Measurements from ENCODE around the gene TLE7. TPM values are rescaled to one million over a fixed set of nuclear protein-coding genes. Genes with fewer than 3 reads are reported as not detected.

TLE7 gene
- not detected for total RNA-seq
- polyA plus RNA-seq = not detected

DNA sequence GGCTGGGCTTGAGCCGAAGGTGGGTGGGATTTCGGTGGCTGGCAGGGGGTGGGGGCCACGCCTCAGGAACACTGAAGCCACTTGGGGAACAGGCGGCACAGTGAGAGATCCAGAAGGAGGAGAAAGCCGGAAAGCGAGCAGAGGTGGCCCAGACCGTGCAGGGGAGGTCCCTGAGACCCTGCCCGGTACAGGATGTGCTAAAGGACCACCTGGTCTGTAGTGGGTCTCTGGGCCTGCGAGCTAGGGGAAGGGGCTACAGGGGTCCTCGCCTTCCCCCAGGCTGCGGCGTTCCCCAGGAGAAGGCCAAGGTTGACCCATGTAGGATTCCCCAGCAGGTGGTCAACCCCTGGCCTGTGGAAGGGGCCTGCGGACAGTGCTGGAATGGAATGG is at the start of gene TLE7:
TSS of gene TLE7 (minus strand) at position 4 of the 390 bp plus-strand sequence. CDS start 8,730 bp downstream, outside the sequence.
- peaks cover 4% of the 10 kb centered on the region for H3K9me3 ChIP-seq (ENCODE audit: low read length)
- ChIA-PET CTCF (no interaction called here), POLR2A (no interaction called here)
- no peak for DNase-seq
- peaks cover 0 to 6% (median 1%) of the 10 kb centered on the region in 3 donors for H3K36me3 Mint-ChIP-seq
- no peaks in the 10 kb centered on the region for H3K27me3 ChIP-seq (ENCODE audit: insufficient read depth, low read length, poor library complexity, severe bottlenecking)
- H3K4me3 ChIP-seq (ENCODE audit: low read length) = no peak within 1 kb of the TSS
- peaks cover 9 to 22% of the 10 kb centered on the region in 2 donors for H3K27me3 Mint-ChIP-seq
- H3K27ac ChIP-seq (ENCODE audit: low read depth, low read length) = no peak within 1 kb of the TSS
- peaks cover 7 to 33% (median 27%) of the 10 kb centered on the region in 5 donors for H3K9me3 Mint-ChIP-seq
- no peaks in the 10 kb centered on the region for H3K4me1 ChIP-seq (ENCODE audit: insufficient read depth, low read length)
- no peaks in the 10 kb centered on the region for H3K36me3 ChIP-seq (ENCODE audit: insufficient read depth, low read length)
- H3K4me3 Mint-ChIP-seq = peak within 1 kb of the TSS in 1 of 7 donors; percentile 11
- no peaks in the 10 kb centered on the region for H3K4me1 Mint-ChIP-seq
- no peak within 1 kb of the TSS for H3K27ac Mint-ChIP-seq

DNA sequence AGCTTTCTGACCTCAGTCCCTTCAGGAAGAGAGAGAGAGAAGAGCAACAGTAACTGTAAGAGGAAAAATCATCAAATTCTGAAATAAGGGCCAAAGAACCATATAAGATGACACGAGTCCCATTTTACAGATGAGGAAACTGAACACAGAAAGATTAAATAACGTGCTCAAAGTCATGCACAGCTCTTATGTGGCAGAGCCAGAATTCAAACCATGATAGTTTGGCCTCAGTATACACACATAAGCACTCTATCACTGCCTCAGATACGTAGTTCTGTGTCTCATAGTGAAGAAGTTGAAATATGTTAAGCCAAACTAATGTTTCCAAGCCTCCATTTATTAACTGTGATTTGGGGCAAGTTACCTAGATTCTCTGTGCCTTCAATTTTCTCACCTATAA is 49.2 kb upstream of the TLE7 start:
- Histone ChIP-seq H3K36me3 (ENCODE audit: insufficient read depth, low read length) (no peaks in the 10 kb centered on the region), H3K9me3 (ENCODE audit: low read length) (no peaks in the 10 kb centered on the region), H3K27me3 (ENCODE audit: insufficient read depth, low read length, poor library complexity, severe bottlenecking) (no peaks in the 10 kb centered on the region), H3K4me1 (ENCODE audit: insufficient read depth, low read length) (no peaks in the 10 kb centered on the region), H3K27ac (ENCODE audit: low read depth, low read length) (peak overlapping the region; percentile 32), H3K4me3 (ENCODE audit: low read length) (no peak overlapping the region)
- no peak for DNase-seq
- POLR2A ChIA-PET = no interaction called here
- Mint-ChIP-seq H3K4me1 (no peaks in the 10 kb centered on the region), H3K9me3 (no peaks in the 10 kb centered on the region), H3K27ac (no peak overlapping the region), H3K4me3 (no peak overlapping the region), H3K36me3 (no peaks in the 10 kb centered on the region), H3K27me3 (peaks cover 5 to 6% of the 10 kb centered on the region in 2 donors)
- CTCF ChIA-PET = interaction anchor here (1.6 kb wide), 1 partner anchor 78 kb away, joined by 4 read pairs; no protein-coding TSS in a partner anchor

- DNase-seq = no peak
- H3K36me3 Mint-ChIP-seq = no peaks in the 10 kb centered on the region
- POLR2A ChIA-PET = no interaction called here
Observed at GRCh38 chr16:71490361-71490760, 48.5 kb upstream of the TLE7 start.

DNA sequence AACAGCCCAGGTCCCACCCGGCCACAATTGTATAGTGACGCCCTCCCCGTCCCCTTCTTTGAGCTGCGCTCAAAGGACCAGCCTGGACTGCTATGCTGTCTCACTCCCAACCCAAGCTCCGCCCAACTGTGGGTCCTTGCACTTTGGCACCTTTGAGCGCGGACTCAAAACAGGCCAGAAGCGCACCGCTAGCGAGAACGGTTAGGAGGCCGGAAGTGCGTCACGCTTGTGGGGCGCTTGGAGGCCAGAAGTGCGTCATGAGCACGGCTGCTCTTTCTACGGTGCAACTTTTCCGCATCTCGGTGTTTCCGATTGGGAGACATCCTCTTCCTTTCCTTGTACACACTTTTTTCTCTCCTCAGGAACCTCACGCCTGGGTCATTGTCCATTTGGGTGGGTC is 47.3 kb upstream of the TLE7 start, which contains the start of gene ZNF19:
TSS of gene ZNF19 (minus strand) at position 203 of the 400 bp plus-strand sequence. CDS start 7,210 bp downstream, outside the sequence.
- Histone ChIP-seq H3K4me1 (ENCODE audit: insufficient read depth, low read length) (peaks cover 6% of the 10 kb centered on the region), H3K9me3 (ENCODE audit: low read length) (no peaks in the 10 kb centered on the region), H3K27ac (ENCODE audit: low read depth, low read length) (no peak within 1 kb of the TSS), H3K4me3 (ENCODE audit: low read length) (no peak within 1 kb of the TSS), H3K36me3 (ENCODE audit: insufficient read depth, low read length) (no peaks in the 10 kb centered on the region), H3K27me3 (ENCODE audit: insufficient read depth, low read length, poor library complexity, severe bottlenecking) (no peaks in the 10 kb centered on the region)
- ChIA-PET POLR2A (no interaction called here), CTCF (no interaction called here)
- Mint-ChIP-seq H3K9me3 (no peaks in the 10 kb centered on the region), H3K27me3 (peaks cover 5 to 6% of the 10 kb centered on the region in 2 donors), H3K4me3 (no peak within 1 kb of the TSS), H3K27ac (peak within 1 kb of the TSS in 1 of 8 donors; percentile 30), H3K36me3 (no peaks in the 10 kb centered on the region), H3K4me1 (peaks cover 6 to 7% (median 7%) of the 10 kb centered on the region in 3 donors)
- DNase-seq = no peak

More at GRCh38 chr16:71490361-71490760, 48.5 kb upstream of the TLE7 start:
- no peak overlapping the region for H3K27ac ChIP-seq (ENCODE audit: low read depth, low read length)
- H3K4me1 Mint-ChIP-seq = no peaks in the 10 kb centered on the region
- H3K4me3 Mint-ChIP-seq = no peak overlapping the region
- no peak overlapping the region for H3K4me3 ChIP-seq (ENCODE audit: low read length)
- CTCF ChIA-PET = interaction anchor here (1.6 kb wide), 1 partner anchor 78 kb away, joined by 4 read pairs; no protein-coding TSS in a partner anchor
- H3K27me3 Mint-ChIP-seq = peaks cover 5 to 6% of the 10 kb centered on the region in 2 donors
- H3K9me3 ChIP-seq (ENCODE audit: low read length) = no peaks in the 10 kb centered on the region
- H3K27me3 ChIP-seq (ENCODE audit: insufficient read depth, low read length, poor library complexity, severe bottlenecking) = no peaks in the 10 kb centered on the region
- no peaks in the 10 kb centered on the region for H3K4me1 ChIP-seq (ENCODE audit: insufficient read depth, low read length)
- no peaks in the 10 kb centered on the region for H3K36me3 ChIP-seq (ENCODE audit: insufficient read depth, low read length)
- no peaks in the 10 kb centered on the region for H3K9me3 Mint-ChIP-seq
- H3K27ac Mint-ChIP-seq = no peak overlapping the region

DNA sequence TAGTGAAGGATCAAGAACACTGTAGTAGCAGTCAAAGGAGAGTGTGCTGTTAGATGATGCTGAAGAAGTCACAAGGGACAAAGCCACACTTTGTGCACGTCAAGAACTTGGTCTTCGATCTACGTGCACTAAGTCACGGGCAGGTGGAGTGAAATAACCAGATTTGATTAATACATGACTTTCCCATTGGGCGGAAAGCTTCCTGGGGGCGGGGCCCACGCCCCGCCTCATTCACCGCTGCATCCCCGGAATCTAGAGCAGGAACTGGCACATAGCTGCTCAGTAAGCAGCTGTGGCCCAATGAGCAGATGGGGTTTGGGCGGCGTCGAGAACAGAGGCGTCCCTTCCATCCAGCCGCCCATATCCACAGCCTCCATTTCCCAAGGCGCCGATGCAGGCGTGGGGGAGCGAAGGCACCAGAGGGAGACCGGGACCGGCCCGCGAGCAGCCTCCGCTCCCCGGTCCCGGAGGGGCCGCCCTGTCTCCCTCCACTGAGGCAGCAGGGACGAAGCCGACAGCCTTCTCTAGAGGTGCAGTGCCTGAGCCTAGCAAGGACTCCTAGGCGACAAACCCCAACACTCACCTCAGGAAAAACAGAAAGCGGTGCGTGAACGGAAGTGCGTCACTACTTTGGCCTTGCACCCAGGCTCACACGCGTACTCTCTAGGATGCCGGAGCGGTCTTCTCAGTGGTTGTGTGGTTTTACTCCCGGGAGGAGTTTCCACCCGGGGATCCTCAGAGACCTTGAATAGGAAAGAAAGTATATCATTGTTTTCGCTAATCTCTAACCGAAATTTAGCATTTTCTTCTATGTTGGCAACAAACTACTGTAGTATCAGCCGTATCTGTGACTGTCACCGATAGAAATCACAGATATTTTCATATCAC is 42.4 kb upstream of the TLE7 start:
- H3K27ac Mint-ChIP-seq = peak overlapping the region; percentile 80 to 97 (median 91)
- H3K36me3 Mint-ChIP-seq = peaks cover 0 to 3% (median 3%) of the 10 kb centered on the region in 3 donors
- peaks cover 15 to 16% (median 15%) of the 10 kb centered on the region in 3 donors for H3K4me1 Mint-ChIP-seq
- H3K4me1 ChIP-seq (ENCODE audit: insufficient read depth, low read length) = peaks cover 11% of the 10 kb centered on the region
- no peaks in the 10 kb centered on the region for H3K27me3 ChIP-seq (ENCODE audit: insufficient read depth, low read length, poor library complexity, severe bottlenecking)
- H3K9me3 Mint-ChIP-seq = no peaks in the 10 kb centered on the region
- no peaks in the 10 kb centered on the region for H3K9me3 ChIP-seq (ENCODE audit: low read length)
- ChIA-PET POLR2A (interaction anchor here (2.5 kb wide), 1 partner anchor 22 kb away, joined by 14 read pairs; the partner anchor contains the start of gene ZNF23), CTCF (interaction anchor here (0.8 to 2.8 kb wide), 6 partner anchors 20 to 127 kb away, joined by 3 to 14 read pairs (median 4); partner anchors contain the start of gene ZNF23)
- DNase-seq = peak; percentile 67 to 87 (median 86)
- peaks cover 3% of the 10 kb centered on the region in 2 donors for H3K27me3 Mint-ChIP-seq
- H3K27ac ChIP-seq (ENCODE audit: low read depth, low read length) = peak overlapping the region; percentile 96
- H3K36me3 ChIP-seq (ENCODE audit: insufficient read depth, low read length) = no peaks in the 10 kb centered on the region
- H3K4me3 ChIP-seq (ENCODE audit: low read length) = peak overlapping the region; percentile 85
- H3K4me3 Mint-ChIP-seq = peak overlapping the region; percentile 81 to 93 (median 88)

DNA sequence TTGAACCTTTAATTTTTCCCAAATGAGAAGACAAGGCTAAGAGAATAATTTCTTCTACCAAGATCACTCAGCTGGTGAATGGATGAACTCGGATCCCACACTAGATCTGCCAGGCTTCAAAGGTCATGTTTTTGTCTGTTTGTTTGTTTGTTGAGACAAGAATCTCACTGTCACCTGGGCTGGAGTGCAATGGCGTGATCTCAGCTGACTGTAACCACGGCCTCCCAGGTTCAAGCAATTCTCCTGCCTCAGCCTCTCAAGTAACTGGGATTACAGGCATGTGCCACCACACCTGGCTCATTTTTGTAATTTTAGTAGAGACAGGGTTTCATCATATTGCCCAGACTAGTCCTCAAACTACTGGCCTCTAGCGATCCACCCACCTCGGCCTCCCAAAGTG is 40.7 kb upstream of the TLE7 start:
- ChIA-PET CTCF (no interaction called here), POLR2A (no interaction called here)
- H3K9me3 Mint-ChIP-seq = no peaks in the 10 kb centered on the region
- H3K27ac Mint-ChIP-seq = peak overlapping the region in 5 of 8 donors; percentile 34 to 97 (median 80)
- Histone ChIP-seq H3K27me3 (ENCODE audit: insufficient read depth, low read length, poor library complexity, severe bottlenecking) (no peaks in the 10 kb centered on the region), H3K4me1 (ENCODE audit: insufficient read depth, low read length) (peaks cover 11% of the 10 kb centered on the region), H3K9me3 (ENCODE audit: low read length) (no peaks in the 10 kb centered on the region), H3K4me3 (ENCODE audit: low read length) (no peak overlapping the region), H3K27ac (ENCODE audit: low read depth, low read length) (no peak overlapping the region), H3K36me3 (ENCODE audit: insufficient read depth, low read length) (no peaks in the 10 kb centered on the region)
- H3K36me3 Mint-ChIP-seq = peaks cover 3 to 15% (median 12%) of the 10 kb centered on the region in 3 donors
- DNase-seq = no peak
- H3K4me1 Mint-ChIP-seq = peaks cover 15 to 16% (median 15%) of the 10 kb centered on the region in 3 donors
- peaks cover 1 to 3% of the 10 kb centered on the region in 2 donors for H3K27me3 Mint-ChIP-seq
- H3K4me3 Mint-ChIP-seq = peak overlapping the region in 3 of 7 donors; percentile 14 to 36 (median 32)

DNA sequence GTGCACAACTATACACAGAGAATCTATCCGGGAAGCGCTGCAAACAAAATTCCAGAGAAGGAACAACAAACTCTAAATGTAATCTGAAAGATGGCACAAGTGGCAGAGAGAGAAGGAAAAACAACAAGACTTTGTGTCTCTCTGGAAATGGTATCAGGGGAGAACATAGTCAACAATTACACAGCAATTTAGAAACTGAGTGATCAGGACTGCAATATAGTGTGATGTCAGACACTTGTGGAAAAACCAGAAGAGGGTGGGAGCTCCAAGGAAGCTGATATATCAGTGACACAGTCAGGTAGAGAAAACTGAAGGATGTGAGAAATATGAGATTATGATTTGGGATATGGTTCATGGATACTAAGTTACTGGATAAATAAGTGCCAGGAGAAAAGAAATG is 39.1 kb upstream of the TLE7 start:
- Histone ChIP-seq H3K27me3 (ENCODE audit: insufficient read depth, low read length, poor library complexity, severe bottlenecking) (no peaks in the 10 kb centered on the region), H3K27ac (ENCODE audit: low read depth, low read length) (no peak overlapping the region), H3K9me3 (ENCODE audit: low read length) (no peaks in the 10 kb centered on the region), H3K4me3 (ENCODE audit: low read length) (no peak overlapping the region), H3K36me3 (ENCODE audit: insufficient read depth, low read length) (peaks cover 9% of the 10 kb centered on the region), H3K4me1 (ENCODE audit: insufficient read depth, low read length) (peaks cover 11% of the 10 kb centered on the region)
- Mint-ChIP-seq H3K27ac (peak overlapping the region in 2 of 8 donors; percentile 5 to 64), H3K9me3 (no peaks in the 10 kb centered on the region), H3K27me3 (no peaks in the 10 kb centered on the region), H3K4me3 (peak overlapping the region in 1 of 7 donors; percentile 70), H3K36me3 (peaks cover 15 to 30% (median 24%) of the 10 kb centered on the region in 3 donors), H3K4me1 (peaks cover 15 to 16% (median 15%) of the 10 kb centered on the region in 3 donors)
- CTCF ChIA-PET = interaction anchor here (1.7 kb wide), 1 partner anchor 19 kb away, joined by 5 read pairs; the partner anchor contains the start of gene ZNF23
- POLR2A ChIA-PET = no interaction called here
- no peak for DNase-seq

- POLR2A ChIA-PET = no interaction called here
- no peak overlapping the region for H3K4me3 ChIP-seq (ENCODE audit: low read length)
- peak overlapping the region in 2 of 8 donors; percentile 10 to 24 for H3K27ac Mint-ChIP-seq
Observed at GRCh38 chr16:71479420-71479819, 37.6 kb upstream of the TLE7 start.

More at GRCh38 chr16:71479420-71479819, 37.6 kb upstream of the TLE7 start:
- Mint-ChIP-seq H3K4me3 (no peak overlapping the region), H3K9me3 (no peaks in the 10 kb centered on the region), H3K36me3 (peaks cover 30 to 46% (median 31%) of the 10 kb centered on the region in 3 donors), H3K4me1 (peaks cover 9 to 10% (median 9%) of the 10 kb centered on the region in 3 donors), H3K27me3 (no peaks in the 10 kb centered on the region)
- H3K36me3 ChIP-seq (ENCODE audit: insufficient read depth, low read length) = peaks cover 13% of the 10 kb centered on the region
- H3K27me3 ChIP-seq (ENCODE audit: insufficient read depth, low read length, poor library complexity, severe bottlenecking) = no peaks in the 10 kb centered on the region
- peaks cover 6% of the 10 kb centered on the region for H3K4me1 ChIP-seq (ENCODE audit: insufficient read depth, low read length)
- H3K9me3 ChIP-seq (ENCODE audit: low read length) = no peaks in the 10 kb centered on the region
- no peak overlapping the region for H3K27ac ChIP-seq (ENCODE audit: low read depth, low read length)
- CTCF ChIA-PET = interaction anchor here (0.8 to 1.1 kb wide), 2 partner anchors 9 to 22 kb away, joined by 3 read pairs; no protein-coding TSS in a partner anchor
- DNase-seq = no peak

Data from CD8-positive, alpha-beta memory T cell (primary cell).